Measurements from ENCODE around the gene UBQLN4.
"Not testable (repeated sequence)": the region's sequence is repeated elsewhere in the genome, so short reads cannot be mapped to it uniquely, and the experiment has no call there.

Gene UBQLN4

DNA sequence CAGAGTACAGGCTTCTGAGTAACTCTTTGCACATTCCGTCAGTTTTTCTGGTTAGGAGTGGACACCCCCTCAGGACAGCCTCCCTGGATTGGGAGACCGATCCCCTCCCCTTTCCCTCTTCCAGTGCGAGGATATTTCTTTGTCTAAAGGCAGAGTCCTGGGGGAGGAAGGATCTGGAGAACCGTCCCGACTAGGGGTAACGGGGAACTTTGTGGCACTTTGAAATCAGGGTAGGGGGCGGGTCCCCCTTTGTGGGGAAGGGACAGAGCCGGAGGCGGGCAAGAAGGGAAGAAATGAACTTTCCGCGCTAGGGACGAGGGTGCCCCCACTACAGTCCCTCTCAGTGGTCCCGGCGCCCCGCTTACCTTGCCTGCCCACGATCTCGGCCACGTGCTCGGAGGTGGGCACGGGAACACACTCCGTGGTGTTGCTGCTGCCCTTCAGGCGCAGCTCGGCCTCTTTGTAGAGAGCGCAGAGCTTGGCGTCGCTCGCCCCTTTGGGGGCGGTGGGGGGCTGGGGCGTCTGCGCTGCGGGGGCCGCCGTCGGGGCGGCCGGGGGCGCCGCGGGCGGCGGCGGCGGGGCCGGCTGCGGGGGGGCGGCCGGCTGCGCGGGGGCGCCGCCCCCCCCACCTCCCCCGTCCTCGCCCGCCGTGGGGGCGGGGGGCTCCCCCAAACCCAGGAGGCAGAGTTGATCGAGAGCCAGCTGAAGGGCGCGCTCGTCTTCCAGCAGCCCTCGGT, 27.8 kb upstream of the UBQLN4 start:
- DNase-seq (ENCODE audit: low read depth in 2 of 2): no peak

DNA sequence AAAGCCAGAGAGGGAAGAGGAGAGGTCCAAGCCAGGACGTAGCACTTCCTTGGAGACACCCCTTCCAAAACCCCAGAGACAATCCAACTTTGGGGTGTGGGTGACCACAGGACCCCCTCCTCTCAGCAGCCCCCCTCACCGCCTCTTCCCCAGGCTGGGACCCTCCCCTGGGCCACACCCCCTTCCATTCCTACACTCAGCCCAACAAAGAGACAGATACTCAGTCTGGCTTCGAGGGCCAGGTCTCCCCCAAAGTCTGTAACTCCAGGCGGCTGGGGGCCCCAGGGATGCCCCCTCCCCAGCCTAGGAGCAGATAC, 27.2 kb upstream of the UBQLN4 start:
- no peak for DNase-seq (ENCODE audit: low read depth in 2 of 2)

GRCh38 chr1:156080241-156080862, 26.8 kb upstream of the UBQLN4 start:
- DNase-seq (ENCODE audit: low read depth in 2 of 2): no peak

DNA sequence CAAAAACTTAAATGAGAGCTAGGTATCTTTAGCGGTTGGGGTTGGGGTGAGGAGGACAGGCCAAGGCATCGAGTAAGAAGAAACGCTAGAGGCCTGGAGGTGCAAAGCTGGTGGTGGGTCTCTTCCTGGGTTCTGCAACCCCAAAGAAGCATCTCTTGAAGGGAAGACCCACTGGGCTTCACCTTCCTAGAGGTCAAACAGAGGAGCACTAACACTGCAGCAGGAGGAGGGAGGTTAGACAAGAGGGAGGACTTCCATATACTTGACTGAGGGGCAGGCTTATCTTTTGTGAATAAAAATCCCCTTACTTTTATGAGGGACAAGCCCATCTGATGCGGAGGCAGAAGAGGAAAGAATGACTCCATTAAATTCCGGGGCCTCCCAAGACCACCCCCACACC, 26.2 kb upstream of the UBQLN4 start:
- DNase-seq (ENCODE audit: low read depth in 2 of 2): no peak

- DNase-seq (ENCODE audit: low read depth in 2 of 2): no peak
These were observed 25.1 kb upstream of the UBQLN4 start for GRCh38 chr1:156078728-156079127.

DNA sequence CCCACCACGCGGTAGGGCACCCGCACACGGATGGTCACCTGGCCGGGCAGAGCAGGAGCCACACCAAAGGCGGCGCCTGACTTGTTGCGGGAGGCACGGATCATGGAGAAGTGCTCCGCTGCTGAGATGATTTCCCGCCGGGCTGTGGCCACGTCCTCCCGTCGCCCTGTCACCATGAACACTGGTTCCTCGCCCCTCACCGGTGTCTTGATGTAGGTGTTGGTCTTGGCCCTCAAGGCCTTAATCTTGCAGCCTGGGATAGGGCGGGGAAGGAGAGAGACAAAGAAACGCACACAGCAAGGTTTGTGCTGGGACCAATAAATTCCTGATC, 23.8 kb upstream of the UBQLN4 start:
- DNase-seq (ENCODE audit: low read depth in 2 of 2): no peak

- no peak for DNase-seq (ENCODE audit: low read depth in 2 of 2)
These were observed 23.2 kb upstream of the UBQLN4 start for GRCh38 chr1:156076609-156077429.

GRCh38 chr1:156075775-156076204, 22.2 kb upstream of the UBQLN4 start:
- no peak for DNase-seq (ENCODE audit: low read depth in 2 of 2)

- no peak for DNase-seq (ENCODE audit: low read depth in 2 of 2)
These were observed 21.6 kb upstream of the UBQLN4 start for GRCh38 chr1:156075162-156075561.

- no peak for DNase-seq (ENCODE audit: low read depth in 2 of 2)
These were observed 21.1 kb upstream of the UBQLN4 start for GRCh38 chr1:156074661-156075060.

- no peak for DNase-seq (ENCODE audit: low read depth in 2 of 2)
These were observed 20.1 kb upstream of the UBQLN4 start for GRCh38 chr1:156073740-156074139.

DNA sequence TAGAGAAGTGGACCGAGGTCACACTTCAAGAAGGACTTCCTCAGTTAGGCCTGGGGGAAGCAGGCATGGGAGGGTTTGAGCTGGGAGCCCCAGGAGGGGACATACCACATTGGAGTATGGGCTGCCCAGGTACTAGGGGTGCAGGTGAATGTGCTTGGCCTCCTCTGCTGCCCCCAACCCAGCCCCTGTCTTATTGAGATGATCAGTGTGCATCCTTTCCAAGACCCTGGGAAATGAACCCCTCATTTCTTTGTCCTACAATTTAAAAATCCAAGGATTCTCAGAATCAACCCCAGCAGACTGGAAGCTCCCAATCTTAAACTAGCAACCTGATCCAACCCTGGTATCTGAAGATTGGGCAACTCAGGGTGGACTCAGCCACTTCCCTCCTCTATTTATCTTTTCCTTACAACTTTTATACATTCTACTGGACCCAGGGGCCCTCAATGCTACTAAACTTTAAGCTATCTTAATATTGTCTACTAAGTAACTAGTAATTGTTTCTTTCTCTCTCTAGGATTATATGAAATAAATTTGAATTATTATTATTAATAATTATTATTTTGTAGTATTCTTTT, 19.6 kb upstream of the UBQLN4 start:
- no peak for DNase-seq (ENCODE audit: low read depth in 2 of 2)

DNA sequence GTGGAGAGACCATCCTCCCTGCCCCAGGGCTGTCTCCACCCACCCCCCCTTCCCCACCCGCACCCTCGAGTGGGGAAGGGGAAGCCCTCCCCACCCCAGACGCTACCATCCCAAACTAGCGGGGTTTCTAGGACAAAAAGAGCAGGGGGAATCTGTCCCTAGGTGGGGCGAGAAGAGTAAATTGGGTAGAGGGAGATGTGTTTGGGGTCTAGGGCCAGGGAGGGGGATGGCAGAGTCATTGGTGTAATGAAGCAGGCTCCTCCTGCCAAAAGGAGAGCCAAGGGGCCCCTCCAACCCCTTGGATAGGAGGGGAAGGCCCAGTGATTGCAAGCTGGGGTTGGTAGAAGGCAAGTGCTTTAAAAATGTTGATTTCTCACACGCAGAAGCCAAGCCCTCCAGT, 18.7 kb upstream of the UBQLN4 start:
- DNase-seq (ENCODE audit: low read depth in 2 of 2): no peak

DNA sequence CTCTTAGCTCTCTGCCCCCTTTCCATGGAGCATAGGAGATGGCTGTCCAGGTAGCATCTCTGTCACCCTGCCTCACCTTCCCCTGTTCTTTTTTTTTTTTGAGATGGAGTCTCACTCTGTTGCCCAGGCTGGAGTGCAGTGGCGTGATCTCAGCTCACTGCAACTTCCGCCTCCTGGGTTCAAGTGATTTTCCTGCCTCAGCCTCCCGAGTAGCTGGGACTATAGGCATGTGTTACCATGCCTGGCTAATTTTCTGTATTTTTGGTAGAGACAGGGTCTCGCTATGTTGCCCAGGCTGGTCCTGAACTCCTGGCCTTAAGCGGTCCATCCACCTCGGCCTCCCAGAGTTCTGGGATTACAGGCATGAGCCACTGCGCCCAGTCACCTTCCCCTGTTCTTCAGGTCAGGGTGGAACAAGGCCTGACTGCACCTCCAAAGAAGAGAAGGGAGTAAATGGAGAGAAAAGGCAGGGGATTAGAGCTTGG, 17.8 kb upstream of the UBQLN4 start:
- not testable (repeated sequence) for DNase-seq (ENCODE audit: low read depth in 2 of 2)

- DNase-seq (ENCODE audit: low read depth in 2 of 2): no peak
These were observed 16.9 kb upstream of the UBQLN4 start for GRCh38 chr1:156070548-156070947.

DNA sequence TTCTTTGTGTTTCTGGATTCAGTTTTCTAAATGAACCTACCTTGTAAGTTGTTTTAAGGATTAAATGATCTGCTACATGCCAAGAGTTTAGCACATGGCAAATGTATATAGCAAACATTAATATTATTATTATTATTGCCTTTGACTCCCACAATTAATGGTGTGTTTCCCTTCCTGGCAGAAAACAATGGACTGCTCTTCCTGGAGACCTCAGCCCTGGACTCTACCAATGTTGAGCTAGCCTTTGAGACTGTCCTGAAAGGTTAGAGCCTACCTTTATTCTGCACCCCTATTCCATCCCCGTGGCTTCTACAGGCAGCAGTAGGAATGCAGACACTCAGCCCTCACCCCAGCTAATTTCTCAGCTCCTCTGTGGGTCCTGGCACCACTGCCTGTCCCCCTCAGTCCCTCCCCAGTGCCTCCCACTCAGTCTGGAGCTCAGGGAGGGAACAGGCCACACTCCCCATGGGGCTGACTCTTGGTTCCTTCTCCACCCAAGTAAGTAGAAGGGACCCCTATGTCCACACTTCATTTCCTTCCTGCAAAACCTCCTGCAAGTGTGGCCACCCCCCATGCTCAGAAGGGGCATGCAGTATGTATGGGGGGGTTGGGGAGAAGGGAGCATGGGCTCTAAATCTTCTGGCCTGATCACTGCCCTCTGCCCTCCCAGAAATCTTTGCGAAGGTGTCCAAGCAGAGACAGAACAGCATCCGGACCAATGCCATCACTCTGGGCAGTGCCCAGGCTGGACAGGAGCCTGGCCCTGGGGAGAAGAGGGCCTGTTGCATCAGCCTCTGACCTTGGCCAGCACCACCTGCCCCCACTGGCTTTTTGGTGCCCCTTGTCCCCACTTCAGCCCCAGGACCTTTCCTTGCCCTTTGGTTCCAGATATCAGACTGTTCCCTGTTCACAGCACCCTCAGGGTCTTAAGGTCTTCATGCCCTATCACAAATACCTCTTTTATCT, 16.2 kb upstream of the UBQLN4 start:
- no peak for DNase-seq (ENCODE audit: low read depth in 2 of 2)

GRCh38 chr1:156067262-156067661, 13.7 kb upstream of the UBQLN4 start:
- no peak for DNase-seq (ENCODE audit: low read depth in 2 of 2)

- no peak for DNase-seq (ENCODE audit: low read depth in 2 of 2)
These were observed 12.3 kb upstream of the UBQLN4 start for GRCh38 chr1:156065871-156066270.

GRCh38 chr1:156065212-156065611, 11.6 kb upstream of the UBQLN4 start:
- DNase-seq (ENCODE audit: low read depth in 2 of 2): no peak

- DNase-seq (ENCODE audit: low read depth in 2 of 2): no peak
These were observed 11.0 kb upstream of the UBQLN4 start for GRCh38 chr1:156064615-156065014.

GRCh38 chr1:156063997-156064285, 10.3 kb upstream of the UBQLN4 start:
- no peak for DNase-seq (ENCODE audit: low read depth in 2 of 2)

DNA sequence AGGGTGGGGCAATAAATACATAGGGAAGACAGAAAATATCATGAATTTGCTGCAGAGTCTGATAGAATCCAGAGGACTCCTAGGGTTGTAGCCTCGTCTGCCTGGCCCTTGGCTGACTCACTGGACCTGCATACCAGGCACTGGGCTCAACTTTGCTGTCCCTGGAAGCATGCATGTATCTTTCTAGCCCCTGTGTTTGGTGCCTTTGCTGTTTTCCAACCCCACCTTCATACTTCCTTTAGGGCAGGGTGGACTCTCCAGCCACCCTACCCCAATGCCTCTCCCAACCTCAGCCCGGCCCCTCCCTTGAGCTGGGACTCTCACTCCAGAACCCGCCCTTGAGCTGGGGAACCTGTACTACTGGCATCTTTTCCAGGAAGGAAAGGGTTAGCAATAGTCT, 8.6 kb upstream of the UBQLN4 start:
- no peak for DNase-seq (ENCODE audit: low read depth in 2 of 2)
